ENCODE results near the gene PLCH1.
A peak's percentile ranks its signal among the peaks of the same experiment; 100 is the strongest.

Gene PLCH1, protein sequence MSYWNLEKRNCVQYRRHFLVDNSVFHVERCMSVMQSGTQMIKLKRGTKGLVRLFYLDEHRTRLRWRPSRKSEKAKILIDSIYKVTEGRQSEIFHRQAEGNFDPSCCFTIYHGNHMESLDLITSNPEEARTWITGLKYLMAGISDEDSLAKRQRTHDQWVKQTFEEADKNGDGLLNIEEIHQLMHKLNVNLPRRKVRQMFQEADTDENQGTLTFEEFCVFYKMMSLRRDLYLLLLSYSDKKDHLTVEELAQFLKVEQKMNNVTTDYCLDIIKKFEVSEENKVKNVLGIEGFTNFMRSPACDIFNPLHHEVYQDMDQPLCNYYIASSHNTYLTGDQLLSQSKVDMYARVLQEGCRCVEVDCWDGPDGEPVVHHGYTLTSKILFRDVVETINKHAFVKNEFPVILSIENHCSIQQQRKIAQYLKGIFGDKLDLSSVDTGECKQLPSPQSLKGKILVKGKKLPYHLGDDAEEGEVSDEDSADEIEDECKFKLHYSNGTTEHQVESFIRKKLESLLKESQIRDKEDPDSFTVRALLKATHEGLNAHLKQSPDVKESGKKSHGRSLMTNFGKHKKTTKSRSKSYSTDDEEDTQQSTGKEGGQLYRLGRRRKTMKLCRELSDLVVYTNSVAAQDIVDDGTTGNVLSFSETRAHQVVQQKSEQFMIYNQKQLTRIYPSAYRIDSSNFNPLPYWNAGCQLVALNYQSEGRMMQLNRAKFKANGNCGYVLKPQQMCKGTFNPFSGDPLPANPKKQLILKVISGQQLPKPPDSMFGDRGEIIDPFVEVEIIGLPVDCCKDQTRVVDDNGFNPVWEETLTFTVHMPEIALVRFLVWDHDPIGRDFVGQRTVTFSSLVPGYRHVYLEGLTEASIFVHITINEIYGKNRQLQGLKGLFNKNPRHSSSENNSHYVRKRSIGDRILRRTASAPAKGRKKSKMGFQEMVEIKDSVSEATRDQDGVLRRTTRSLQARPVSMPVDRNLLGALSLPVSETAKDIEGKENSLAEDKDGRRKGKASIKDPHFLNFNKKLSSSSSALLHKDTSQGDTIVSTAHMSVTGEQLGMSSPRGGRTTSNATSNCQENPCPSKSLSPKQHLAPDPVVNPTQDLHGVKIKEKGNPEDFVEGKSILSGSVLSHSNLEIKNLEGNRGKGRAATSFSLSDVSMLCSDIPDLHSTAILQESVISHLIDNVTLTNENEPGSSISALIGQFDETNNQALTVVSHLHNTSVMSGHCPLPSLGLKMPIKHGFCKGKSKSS (N-terminal part only)

DNA sequence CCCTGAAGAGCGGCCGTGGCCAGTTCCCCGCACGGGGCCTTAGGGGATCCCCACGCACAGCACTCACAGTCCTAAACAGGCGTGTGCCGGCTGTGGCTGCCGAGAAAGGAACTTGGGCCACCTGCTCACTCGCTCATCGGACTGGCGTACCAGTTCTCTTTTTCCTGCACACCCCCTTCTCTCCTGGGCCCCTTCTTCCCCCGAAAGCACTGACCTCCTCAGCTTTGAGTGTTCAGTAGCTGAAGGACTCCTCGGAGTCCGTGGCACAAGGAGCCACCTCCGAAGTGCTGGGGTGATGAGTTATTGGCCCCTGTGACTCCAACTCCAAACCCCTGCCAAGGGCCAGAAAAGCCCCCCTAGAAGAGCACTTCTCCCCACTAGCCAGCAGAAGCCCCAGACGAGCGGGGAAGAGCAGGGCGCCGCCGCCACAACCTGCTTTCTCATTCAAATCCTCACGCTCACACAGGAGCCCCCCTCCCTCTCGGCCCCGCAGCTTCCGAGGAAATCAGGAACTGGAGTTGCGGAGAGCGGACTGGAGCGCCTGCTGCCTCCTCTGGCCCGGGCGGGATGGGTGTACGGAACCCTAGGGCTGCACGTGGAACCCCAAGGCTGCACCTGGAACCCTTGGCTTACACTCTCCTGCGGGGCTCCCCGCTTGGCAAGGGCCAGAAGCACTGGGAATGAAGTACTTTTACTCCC lies at the start of gene PLCH1:
PLCH1 (minus strand) TSS at position 446 of the 699 bp plus-strand sequence. CDS start 40,847 bp downstream, outside the sequence.
- no peaks in the 10 kb centered on the region for H3K79me2 ChIP-seq (ENCODE audit: insufficient read depth, low read length)
- peak; percentile 67 for ATAC-seq (ENCODE audit: insufficient read depth, low read depth)
- TF ChIP-seq, protein P1, sequence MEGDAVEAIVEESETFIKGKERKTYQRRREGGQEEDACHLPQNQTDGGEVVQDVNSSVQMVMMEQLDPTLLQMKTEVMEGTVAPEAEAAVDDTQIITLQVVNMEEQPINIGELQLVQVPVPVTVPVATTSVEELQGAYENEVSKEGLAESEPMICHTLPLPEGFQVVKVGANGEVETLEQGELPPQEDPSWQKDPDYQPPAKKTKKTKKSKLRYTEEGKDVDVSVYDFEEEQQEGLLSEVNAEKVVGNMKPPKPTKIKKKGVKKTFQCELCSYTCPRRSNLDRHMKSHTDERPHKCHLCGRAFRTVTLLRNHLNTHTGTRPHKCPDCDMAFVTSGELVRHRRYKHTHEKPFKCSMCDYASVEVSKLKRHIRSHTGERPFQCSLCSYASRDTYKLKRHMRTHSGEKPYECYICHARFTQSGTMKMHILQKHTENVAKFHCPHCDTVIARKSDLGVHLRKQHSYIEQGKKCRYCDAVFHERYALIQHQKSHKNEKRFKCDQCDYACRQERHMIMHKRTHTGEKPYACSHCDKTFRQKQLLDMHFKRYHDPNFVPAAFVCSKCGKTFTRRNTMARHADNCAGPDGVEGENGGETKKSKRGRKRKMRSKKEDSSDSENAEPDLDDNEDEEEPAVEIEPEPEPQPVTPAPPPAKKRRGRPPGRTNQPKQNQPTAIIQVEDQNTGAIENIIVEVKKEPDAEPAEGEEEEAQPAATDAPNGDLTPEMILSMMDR (IDR thresholded peaks at IDR 0.05; ENCODE audit: borderline replicate concordance, extremely low read depth, low read length, poor library complexity, severe bottlenecking) = no peak
- no peak for TF ChIP-seq EZH2 (IDR thresholded peaks at IDR 0.05; ENCODE audit: borderline replicate concordance, low read depth, low read length, severe bottlenecking)
- peak within 1 kb of the TSS; percentile 63 for H3K9ac ChIP-seq (ENCODE audit: low read depth, low read length)
- H3K4me3 ChIP-seq (ENCODE audit: low read depth in 1 of 2, low read length in 2 of 2) = peak within 1 kb of the TSS; percentile 48 to 78; a peak in 3 of 4 replicates
- DNase-seq = peak; percentile 53
- H3K4me1 ChIP-seq (ENCODE audit: insufficient read depth, low read length) = peaks cover 18% of the 10 kb centered on the region
- H3K36me3 ChIP-seq (ENCODE audit: insufficient read depth, low read length) = no peaks in the 10 kb centered on the region
- peaks cover 27% of the 10 kb centered on the region for H3K27me3 ChIP-seq (ENCODE audit: insufficient read depth, low read length, poor library complexity)
- no peaks in the 10 kb centered on the region for H3K9me3 ChIP-seq (ENCODE audit: insufficient read depth, low read length, severe bottlenecking)
- peak within 1 kb of the TSS; percentile 99 for H3K4me2 ChIP-seq (ENCODE audit: insufficient read depth, low read length)
- no peaks in the 10 kb centered on the region for H4K20me1 ChIP-seq (ENCODE audit: insufficient read depth, low read length)
- H3K27ac ChIP-seq (ENCODE audit: low read length) = peak within 1 kb of the TSS; percentile 43; the same call in 1 of the 2 replicates
- H2AFZ ChIP-seq (ENCODE audit: low read depth, low read length) = peak within 1 kb of the TSS; percentile 96

DNA sequence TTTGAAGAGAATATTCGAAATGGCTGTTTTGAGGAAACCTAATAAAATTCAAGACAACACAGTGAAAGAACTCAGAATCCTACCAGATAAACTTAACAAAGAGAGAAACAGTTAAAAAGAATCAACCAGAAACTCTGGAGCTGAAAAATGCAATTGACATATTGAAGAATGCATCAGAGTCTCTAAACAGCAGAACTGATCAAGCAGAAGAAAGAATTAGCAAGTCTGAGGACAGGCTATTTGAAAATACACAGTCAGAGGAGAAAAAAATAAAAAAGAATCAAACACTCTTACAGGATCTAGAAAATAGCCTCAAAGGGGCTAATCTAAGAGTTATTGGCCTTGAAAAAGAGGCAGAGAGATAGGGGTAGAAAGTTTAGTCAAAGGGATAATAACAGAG lies 47.7 kb upstream of the PLCH1 start:
- Histone ChIP-seq H4K20me1 (ENCODE audit: insufficient read depth, low read length) (no peaks in the 10 kb centered on the region), H3K27me3 (ENCODE audit: insufficient read depth, low read length, poor library complexity) (no peaks in the 10 kb centered on the region), H3K4me2 (ENCODE audit: insufficient read depth, low read length) (no peak overlapping the region), H3K27ac (ENCODE audit: low read length) (no peak overlapping the region), H3K4me3 (ENCODE audit: low read depth in 1 of 2, low read length in 2 of 2) (no peak overlapping the region), H3K36me3 (ENCODE audit: insufficient read depth, low read length) (peaks cover 12% of the 10 kb centered on the region; the same call in 1 of the 2 replicates), H3K9me3 (ENCODE audit: insufficient read depth, low read length, severe bottlenecking) (no peaks in the 10 kb centered on the region), H3K79me2 (ENCODE audit: insufficient read depth, low read length) (no peaks in the 10 kb centered on the region), H3K9ac (ENCODE audit: low read depth, low read length) (no peak overlapping the region), H2AFZ (ENCODE audit: low read depth, low read length) (no peak overlapping the region), H3K4me1 (ENCODE audit: insufficient read depth, low read length) (no peaks in the 10 kb centered on the region; the same call in 1 of the 2 replicates)
- no peak for ATAC-seq (ENCODE audit: insufficient read depth, low read depth)
- TF ChIP-seq EZH2 (IDR thresholded peaks at IDR 0.05; ENCODE audit: borderline replicate concordance, low read depth, low read length, severe bottlenecking) = no peak
- TF ChIP-seq, protein P1 (IDR thresholded peaks at IDR 0.05; ENCODE audit: borderline replicate concordance, extremely low read depth, low read length, poor library complexity, severe bottlenecking) = no peak
- no peak for DNase-seq

DNA sequence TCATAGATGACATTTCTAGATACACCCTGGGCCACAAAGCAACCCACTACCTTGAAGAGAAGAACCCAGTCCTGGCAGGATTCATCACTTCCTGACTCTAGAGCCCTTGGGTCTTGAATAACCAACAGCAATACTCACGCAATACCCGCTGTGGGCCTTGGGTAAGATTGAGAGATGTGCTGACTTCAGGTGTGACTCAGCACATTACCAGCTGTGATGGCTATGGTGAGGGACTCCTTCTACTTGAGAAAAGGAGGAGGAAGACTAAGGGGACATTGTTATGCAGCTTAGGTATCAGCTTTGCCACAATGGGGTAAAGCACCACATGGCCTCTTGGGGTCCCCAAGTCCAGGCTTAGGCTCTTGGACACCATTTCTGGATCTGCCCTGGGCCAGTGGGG lies 46.3 kb upstream of the PLCH1 start:
- DNase-seq (no peak), ATAC-seq (ENCODE audit: insufficient read depth, low read depth) (no peak; the same call in 2 of the 3 replicates)
- no peak for TF ChIP-seq EZH2 (IDR thresholded peaks at IDR 0.05; ENCODE audit: borderline replicate concordance, low read depth, low read length, severe bottlenecking)
- TF ChIP-seq, protein P1 (IDR thresholded peaks at IDR 0.05; ENCODE audit: borderline replicate concordance, extremely low read depth, low read length, poor library complexity, severe bottlenecking) = peak; percentile 4
- Histone ChIP-seq H3K9ac (ENCODE audit: low read depth, low read length) (no peak overlapping the region), H3K4me1 (ENCODE audit: insufficient read depth, low read length) (no peaks in the 10 kb centered on the region; the same call in 1 of the 2 replicates), H3K4me3 (ENCODE audit: low read depth in 1 of 2, low read length in 2 of 2) (no peak overlapping the region), H3K27ac (ENCODE audit: low read length) (no peak overlapping the region), H3K27me3 (ENCODE audit: insufficient read depth, low read length, poor library complexity) (no peaks in the 10 kb centered on the region), H3K36me3 (ENCODE audit: insufficient read depth, low read length) (peaks cover 12% of the 10 kb centered on the region; the same call in 1 of the 2 replicates), H3K9me3 (ENCODE audit: insufficient read depth, low read length, severe bottlenecking) (no peaks in the 10 kb centered on the region), H3K79me2 (ENCODE audit: insufficient read depth, low read length) (no peaks in the 10 kb centered on the region), H4K20me1 (ENCODE audit: insufficient read depth, low read length) (no peaks in the 10 kb centered on the region), H3K4me2 (ENCODE audit: insufficient read depth, low read length) (no peak overlapping the region), H2AFZ (ENCODE audit: low read depth, low read length) (no peak overlapping the region)

All from DND-41 (cell line).